BE2C (cell line): Measurements from ENCODE around the gene SLC22A12.

Experiments used
- DNase-seq: peaks from one replicate; pipeline ENCODE4 v3.0.0-alpha.2; 2020
- H3K27me3 ChIP-seq: fragments of 250-450 bp; sonication (Bioruptor Pico); 2 replicates; pipeline ENCODE4 v1.5.1; 2020; ENCODE audit warnings: mild to moderate bottlenecking
- H3K36me3 ChIP-seq: fragments of 250-450 bp; sonication (Bioruptor Pico); 2 replicates; pipeline ENCODE4 v1.5.1; 2020; ENCODE audit warnings: mild to moderate bottlenecking
- H3K4me1 ChIP-seq: fragments of 250-450 bp; sonication (Bioruptor Pico); 2 replicates; pipeline ENCODE4 v1.5.1; 2020
- H3K4me3 ChIP-seq: 2 replicates; pipeline ENCODE4 v1.5.1; 2011; ENCODE audit warnings: low read depth, low read length
- H3K9me3 ChIP-seq: fragments of 250-450 bp; sonication (Bioruptor Pico); 2 replicates; pipeline ENCODE4 v1.5.1; 2020
- TF ChIP-seq, protein P1 (sequence below): IDR thresholded peaks from 2 replicates; pipeline ENCODE4 v1.5.1; 2012; ENCODE audit warnings: mild to moderate bottlenecking, low read depth, low read length

The SLC22A12 gene

DNA sequence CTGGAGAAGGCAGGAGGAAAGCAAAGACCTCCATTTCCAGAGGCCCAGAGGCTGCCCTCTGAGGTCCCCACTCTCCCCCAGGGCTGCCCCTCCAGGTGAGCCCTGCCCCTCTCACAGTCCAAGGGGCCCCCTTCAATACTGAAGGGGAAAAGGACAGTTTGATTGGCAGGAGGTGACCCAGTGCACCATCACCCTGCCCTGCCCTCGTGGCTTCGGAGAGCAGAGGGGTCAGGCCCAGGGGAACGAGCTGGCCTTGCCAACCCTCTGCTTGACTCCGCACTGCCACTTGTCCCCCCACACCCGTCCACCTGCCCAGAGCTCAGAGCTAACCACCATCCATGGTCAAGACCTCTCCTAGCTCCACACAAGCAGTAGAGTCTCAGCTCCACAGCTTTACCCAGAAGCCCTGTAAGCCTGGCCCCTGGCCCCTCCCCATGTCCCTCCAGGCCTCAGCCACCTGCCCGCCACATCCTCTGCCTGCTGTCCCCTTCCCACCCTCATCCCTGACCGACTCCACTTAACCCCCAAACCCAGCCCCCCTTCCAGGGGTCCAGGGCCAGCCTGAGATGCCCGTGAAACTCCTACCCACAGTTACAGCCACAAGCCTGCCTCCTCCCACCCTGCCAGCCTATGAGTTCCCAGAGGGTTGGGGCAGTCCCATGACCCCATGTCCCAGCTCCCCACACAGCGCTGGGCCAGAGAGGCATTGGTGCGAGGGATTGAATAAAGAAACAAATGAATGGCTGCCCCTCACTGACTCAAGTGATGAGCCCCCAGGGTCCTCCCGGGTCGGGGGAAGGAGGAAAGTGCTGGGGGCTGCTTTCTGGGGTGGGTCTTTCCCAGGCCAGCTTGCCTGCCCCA is 10.8 kb downstream of the SLC22A12 start:
- TF ChIP-seq, protein P1, sequence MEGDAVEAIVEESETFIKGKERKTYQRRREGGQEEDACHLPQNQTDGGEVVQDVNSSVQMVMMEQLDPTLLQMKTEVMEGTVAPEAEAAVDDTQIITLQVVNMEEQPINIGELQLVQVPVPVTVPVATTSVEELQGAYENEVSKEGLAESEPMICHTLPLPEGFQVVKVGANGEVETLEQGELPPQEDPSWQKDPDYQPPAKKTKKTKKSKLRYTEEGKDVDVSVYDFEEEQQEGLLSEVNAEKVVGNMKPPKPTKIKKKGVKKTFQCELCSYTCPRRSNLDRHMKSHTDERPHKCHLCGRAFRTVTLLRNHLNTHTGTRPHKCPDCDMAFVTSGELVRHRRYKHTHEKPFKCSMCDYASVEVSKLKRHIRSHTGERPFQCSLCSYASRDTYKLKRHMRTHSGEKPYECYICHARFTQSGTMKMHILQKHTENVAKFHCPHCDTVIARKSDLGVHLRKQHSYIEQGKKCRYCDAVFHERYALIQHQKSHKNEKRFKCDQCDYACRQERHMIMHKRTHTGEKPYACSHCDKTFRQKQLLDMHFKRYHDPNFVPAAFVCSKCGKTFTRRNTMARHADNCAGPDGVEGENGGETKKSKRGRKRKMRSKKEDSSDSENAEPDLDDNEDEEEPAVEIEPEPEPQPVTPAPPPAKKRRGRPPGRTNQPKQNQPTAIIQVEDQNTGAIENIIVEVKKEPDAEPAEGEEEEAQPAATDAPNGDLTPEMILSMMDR = no peak
- DNase-seq = no peak
- H3K4me1 ChIP-seq = no peaks in the 10 kb centered on the region
- H3K4me3 ChIP-seq = no peak overlapping the region
- no peaks in the 10 kb centered on the region for H3K9me3 ChIP-seq
- H3K27me3 ChIP-seq = no peaks in the 10 kb centered on the region
- H3K36me3 ChIP-seq = no peaks in the 10 kb centered on the region

DNA sequence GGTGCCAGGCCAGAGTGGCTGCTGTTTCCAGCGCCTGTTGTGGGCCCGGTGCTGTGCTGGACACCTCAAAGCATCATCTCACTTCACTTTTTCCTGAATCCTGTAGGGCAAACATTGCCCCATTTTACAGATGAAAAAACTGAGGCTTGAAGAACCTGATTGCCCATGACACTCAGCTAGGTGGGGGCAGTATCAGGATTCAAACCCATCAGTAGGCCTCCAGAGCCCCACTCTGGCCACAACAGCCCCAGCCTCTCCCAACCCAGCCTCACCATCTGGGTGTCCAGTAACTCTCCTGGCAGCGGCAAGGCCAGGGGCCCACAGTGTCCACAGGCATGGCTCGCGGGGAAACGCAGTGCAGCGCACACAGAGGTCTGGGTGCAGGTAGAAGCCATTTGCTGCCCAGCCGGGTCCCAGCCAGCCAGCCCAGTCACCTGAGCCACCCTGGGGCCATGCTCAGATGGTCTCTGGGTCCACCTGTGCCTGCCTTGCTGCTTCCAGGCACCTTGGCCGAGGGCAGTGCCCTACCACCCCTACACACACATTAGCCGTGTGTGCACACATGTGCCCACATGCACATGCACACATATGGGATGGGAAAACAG is 11.5 kb downstream of the SLC22A12 start:
- DNase-seq = no peak
- H3K4me3 ChIP-seq = no peak overlapping the region
- no peaks in the 10 kb centered on the region for H3K27me3 ChIP-seq
- H3K36me3 ChIP-seq = no peaks in the 10 kb centered on the region
- TF ChIP-seq, protein P1 = no peak
- H3K9me3 ChIP-seq = no peaks in the 10 kb centered on the region
- no peaks in the 10 kb centered on the region for H3K4me1 ChIP-seq

DNA sequence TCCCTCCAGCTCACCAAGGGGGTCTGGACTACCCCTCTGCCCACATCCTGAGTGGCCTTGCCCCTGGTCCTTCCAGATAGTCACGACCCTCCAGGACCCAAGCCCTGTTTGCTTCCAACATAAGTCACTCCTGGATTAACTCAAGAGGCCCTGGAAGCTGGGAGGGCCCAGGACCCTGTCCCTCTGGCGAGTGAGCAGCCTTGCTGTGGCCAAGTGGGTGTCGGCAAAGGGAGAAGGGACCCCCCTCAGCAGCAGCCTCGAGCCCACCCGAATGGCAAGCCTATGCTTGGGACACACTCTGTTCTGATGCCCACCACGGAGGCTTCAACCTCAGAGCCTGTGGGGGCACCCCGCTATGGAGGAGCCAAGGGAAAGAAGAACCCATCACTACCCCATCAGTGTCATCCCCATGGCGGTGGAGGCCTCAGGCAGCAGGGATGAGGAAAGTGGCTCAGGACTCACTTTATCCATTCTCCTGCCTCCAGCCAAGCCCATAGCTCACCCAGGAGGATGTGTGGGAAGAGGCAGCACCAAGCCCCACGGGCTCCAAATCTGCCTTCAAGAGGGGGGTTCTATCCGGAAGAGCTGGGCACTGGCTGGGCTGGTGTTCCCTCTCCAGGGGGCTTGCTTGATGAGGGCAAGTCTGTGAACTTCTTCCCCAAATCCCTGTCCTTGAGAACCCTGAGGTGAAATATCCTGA is 12.5 kb downstream of the SLC22A12 start:
- no peaks in the 10 kb centered on the region for H3K36me3 ChIP-seq
- H3K27me3 ChIP-seq = no peaks in the 10 kb centered on the region
- no peaks in the 10 kb centered on the region for H3K4me1 ChIP-seq
- no peaks in the 10 kb centered on the region for H3K9me3 ChIP-seq
- TF ChIP-seq, protein P1 = no peak
- H3K4me3 ChIP-seq = no peak overlapping the region
- no peak for DNase-seq

DNA sequence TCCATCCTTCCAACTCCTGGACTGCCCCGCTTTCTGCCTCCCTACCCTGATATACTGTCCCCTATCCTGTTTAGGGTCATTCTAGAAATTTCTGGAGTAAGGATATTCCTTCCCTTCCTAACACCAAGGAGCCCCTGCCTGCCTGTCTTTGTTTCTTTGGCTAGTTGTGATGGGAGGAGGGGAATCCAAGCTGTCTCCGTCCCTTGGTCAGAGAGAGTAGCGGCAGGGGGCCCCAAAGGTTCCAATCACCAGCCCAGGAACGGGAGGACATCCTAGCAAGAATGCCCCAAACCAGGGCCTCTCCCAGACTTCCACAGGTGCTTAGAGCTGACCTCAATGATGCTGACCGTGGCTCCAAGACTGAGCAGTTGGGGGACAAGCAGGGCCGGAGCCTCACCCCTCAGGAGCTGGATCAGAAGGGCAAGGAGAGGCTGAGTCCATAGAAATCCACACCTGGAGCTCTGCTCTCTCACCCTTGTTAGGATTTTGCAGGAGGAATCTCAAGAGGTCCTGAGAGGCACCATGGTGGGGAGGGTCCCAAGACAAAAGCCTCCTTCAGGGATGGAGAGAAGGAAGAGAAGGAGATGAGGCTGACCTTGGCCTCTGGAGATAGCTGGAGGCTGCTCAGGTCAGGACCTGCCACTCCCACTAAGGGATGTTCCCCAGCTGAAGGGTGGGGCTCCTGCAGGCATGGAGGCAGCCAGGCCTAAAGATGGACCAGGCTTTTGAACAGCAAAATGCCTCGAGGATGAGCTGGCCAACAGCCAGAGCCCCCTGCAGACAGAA is 13.6 kb downstream of the SLC22A12 start:
- TF ChIP-seq, protein P1 = no peak
- no peak overlapping the region for H3K4me3 ChIP-seq
- H3K27me3 ChIP-seq = no peaks in the 10 kb centered on the region
- no peaks in the 10 kb centered on the region for H3K36me3 ChIP-seq
- H3K4me1 ChIP-seq = no peaks in the 10 kb centered on the region
- DNase-seq = no peak
- H3K9me3 ChIP-seq = no peaks in the 10 kb centered on the region

DNA sequence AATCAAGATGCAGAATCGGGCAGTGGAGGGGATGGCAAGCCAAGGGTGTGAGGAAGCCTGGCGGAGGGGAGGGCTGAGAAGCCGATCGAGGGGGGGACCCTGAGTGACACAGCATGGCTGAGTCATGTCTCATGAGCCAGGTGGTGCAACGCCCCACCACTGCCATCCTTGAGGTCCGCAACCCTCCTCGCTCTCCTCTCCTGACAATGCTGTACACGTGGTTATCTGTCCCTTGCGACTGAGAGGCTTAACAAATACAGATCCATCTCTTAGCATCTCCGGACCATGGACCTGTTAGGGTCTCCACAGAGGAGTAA is 14.2 kb downstream of the SLC22A12 start:
- Histone ChIP-seq H3K4me1 (no peaks in the 10 kb centered on the region), H3K36me3 (no peaks in the 10 kb centered on the region), H3K9me3 (no peaks in the 10 kb centered on the region), H3K27me3 (no peaks in the 10 kb centered on the region), H3K4me3 (no peak overlapping the region)
- no peak for DNase-seq
- TF ChIP-seq, protein P1 = no peak
